ELR (cell line): ENCODE results near the gene SUSD1.
"Not testable (repeated sequence)": the region's sequence is repeated elsewhere in the genome, so short reads cannot be mapped to it uniquely, and the experiment has no call there.

Experiments
- DNase-seq: peaks from one replicate; pipeline ENCODE4 v3.0.0-alpha.2; 2015; ENCODE audit warnings: low read depth

The SUSD1 gene

DNA sequence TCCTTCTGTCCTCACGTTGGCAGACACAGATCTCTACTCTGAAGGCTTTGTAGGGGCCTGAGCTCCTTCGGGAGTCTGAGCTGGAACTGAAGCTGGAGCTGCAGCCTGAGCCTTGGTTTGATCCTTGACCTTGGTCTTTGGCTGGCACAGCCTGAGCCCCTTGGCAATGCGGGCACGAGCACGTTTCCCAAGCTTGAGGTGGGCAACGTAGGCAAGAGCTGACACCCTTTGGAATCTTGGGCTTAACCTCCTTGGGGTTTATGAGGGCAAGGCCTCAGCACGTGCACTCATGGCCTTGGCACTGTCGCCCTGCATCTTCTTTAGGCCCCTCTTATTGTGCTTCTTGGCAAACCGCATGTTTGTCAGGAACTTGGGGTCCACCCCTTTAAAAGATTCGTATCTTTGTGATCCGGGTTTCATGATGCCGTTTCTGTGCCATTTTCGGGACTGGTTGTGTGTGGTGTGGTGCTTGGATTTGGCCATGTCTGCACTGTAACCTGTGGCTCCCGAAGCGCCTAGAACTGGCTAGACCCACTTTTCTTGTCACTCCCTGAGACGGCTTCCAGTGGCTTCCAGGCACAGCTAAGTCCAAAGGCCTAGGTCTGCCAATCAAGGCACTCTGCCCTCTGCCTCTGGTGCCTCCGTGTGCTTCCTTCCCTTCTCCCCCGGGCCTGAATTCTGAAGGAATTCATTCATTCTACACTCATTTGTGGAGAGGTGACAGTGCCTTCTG, 1.4 kb downstream of the SUSD1 start:
- DNase-seq: no peak

DNA sequence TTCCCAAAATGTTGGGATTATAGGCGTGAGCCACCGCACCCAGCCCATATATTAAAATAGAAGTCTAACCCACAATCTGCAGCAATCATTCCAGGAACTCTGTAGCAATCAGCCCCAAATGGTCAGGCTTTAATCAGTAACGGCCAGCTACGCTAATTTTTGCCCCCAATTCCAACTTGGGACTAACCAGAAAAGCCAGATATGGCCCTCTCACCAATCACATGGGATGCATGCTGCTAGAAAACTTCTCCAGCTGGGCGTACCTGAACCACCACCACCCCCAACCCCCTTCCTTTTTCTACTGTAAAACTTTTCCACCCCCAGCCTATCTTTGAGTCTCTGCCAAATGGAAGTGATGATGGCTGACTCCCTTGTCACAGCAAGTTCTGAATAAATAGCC, 4.1 kb downstream of the SUSD1 start:
- DNase-seq: no peak

DNA sequence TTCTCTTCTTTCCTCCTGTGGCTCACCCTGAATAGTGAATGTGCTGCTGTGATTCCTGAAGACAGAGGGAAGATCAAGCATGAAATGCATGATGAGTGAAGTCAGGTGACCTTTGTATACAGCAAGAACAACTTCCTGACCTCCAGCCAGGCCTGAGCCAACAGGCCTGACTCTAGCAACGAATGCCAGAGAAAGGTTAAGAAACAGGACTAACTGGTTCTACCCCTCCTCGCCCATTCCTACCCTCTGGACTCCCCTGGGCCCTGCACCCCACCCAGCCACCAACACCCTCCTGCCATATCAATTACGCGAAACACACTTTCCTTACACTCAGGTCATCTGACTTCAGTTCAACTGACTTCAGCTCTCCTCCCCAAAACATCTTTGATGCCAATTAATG, 4.9 kb downstream of the SUSD1 start:
- no peak for DNase-seq

DNA sequence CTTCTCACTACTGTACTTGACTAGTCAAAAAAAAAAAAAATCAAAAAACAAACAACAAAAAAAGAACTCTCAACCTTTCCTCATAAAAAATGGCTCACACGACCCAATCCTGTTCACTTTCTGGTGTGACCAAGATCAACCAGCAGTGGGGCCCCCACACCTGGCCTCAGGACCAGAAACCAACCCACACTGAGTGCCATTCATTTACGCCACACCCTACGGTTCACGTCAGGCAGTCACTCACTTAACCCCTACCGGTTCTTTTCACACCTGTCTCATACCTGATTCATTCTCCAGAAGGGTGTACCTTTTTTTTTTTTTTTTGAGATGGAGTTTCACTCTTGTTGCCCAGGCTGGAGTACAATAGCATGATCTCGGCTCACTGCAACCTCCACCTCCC, 5.7 kb downstream of the SUSD1 start:
- DNase-seq: no peak

DNA sequence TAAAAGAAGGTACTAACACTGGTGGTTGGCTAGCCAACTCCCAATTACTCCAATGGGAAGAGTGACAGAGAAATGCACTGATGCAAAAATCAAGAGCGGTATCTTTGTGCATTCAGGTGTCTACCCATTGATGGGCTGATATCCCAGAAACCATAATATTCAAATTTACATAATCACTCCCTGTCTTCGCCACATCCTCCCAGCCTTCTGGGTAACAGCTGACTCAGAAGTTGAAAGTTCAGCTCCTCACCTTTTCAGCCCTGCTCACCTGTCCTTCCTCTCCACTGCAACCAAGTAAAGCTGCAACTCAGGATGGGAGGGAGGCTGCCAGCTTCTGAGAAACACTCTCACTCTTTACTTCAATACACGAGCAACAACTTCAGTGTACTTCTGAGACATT, 6.9 kb downstream of the SUSD1 start:
- DNase-seq: no peak

- peak; percentile 67 for DNase-seq
Observed at GRCh38 chr9:112166176-112167140, 8.6 kb downstream of the SUSD1 start.

- DNase-seq: no peak
Observed at GRCh38 chr9:112162621-112163413, 12.3 kb downstream of the SUSD1 start.

GRCh38 chr9:112159781-112160180, 15.3 kb downstream of the SUSD1 start:
- no peak for DNase-seq

- DNase-seq: no peak
Observed at GRCh38 chr9:112158656-112159367, 16.3 kb downstream of the SUSD1 start.

DNA sequence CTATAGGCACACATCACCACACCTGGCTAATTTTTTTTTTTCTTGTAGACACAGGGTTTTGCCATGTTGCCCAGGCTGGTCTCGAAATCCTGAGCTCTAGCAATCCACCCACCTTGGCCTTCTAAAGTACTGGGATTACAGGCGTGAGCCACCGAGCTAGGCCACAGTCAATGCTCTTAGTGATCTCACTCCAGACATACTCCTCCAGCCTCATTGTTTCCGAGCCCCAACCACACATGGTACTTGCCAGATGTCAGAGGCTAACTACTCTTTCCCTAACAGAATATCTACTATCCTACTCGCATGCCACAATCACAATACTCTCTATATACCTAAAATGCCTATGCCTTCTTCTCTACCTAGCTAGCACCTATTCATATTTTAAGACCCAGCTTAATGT, 17.1 kb downstream of the SUSD1 start:
- DNase-seq: no peak

DNA sequence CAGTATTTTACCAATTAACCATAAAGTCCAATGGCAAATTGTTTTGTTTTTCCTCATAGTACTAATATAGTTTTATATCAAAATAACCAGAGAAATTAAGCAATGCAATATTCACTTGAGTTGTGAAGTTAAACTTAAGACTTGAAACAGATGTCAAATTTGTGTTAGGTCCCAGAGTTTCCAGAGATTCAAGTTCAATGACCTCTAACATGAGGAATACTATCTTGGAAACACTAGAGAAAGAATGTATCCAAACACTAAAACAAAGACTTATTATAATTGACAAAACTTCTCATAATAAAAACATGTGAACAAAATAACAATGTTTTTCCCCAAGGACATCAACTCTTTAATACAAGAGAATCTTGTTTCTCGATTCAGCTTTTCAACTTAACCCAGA, 18.0 kb downstream of the SUSD1 start:
- no peak for DNase-seq

DNA sequence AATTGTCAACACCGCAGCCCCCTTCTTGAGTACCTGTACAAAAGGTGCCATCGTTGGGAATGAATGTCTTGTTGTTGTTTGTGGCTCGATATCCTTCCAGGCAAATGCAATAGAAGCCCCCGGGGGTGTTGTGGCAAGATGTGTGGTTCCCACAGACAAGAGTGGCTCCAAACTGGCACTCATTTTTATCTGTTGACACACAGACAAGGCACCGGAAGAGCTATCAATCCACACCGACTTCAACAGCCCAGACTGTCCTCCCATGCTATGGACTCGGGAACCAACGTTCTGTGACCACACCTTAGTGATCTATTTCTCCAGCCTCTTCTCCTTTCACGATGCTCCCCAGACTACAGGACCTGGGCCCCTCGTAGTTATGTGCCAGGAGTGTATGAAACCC, 25.9 kb downstream of the SUSD1 start:
- DNase-seq: no peak

GRCh38 chr9:112145886-112146285, 29.2 kb downstream of the SUSD1 start:
- DNase-seq: peak; percentile 55

DNA sequence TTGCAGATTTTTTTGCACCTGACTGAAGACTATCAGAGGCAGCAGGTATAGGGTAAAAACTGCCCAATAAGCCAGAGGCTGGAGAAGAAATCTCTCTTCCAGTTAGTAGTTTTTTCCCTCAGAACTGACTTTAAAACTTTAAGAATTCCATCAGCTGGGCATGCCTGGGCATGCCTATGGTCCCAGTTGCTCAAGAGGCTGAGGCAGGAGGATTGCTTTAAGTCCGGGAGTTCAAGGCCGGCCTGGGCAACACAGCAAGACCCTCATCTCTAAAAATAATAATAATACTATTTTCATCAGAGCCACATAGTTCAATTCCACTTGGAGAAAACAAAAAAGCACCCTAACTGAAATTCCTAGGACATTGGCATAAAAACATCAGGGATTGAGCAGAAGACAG, 30.3 kb downstream of the SUSD1 start:
- DNase-seq: no peak

- DNase-seq: no peak
Observed at GRCh38 chr9:112142420-112142819, 32.7 kb downstream of the SUSD1 start.

GRCh38 chr9:112140936-112141335, 34.2 kb downstream of the SUSD1 start:
- DNase-seq: peak; percentile 72

DNA sequence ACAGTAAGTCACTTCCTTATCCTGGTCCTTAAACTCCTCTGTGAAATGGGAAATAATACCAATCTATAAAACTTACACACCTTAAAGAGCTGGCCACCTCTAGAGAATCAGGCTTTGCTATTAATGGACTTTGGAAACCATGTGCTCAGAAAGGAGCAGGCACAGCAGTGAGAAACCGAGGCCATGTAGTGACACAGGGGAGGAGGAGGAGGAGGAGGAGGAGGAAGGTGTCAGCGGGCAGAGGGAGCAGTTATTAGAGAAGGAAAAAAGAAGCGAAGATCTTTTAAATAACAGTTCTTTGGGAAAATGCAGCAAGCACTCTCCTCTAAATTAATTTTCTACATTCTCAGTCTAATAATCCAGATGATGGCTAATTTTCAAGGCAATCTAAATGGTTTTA, 38.0 kb downstream of the SUSD1 start:
- DNase-seq: no peak

- DNase-seq: no peak
Observed at GRCh38 chr9:112135706-112136105, 39.4 kb downstream of the SUSD1 start.

GRCh38 chr9:112133806-112134205, 41.3 kb downstream of the SUSD1 start:
- not testable (repeated sequence) for DNase-seq

GRCh38 chr9:112132356-112132755, 42.7 kb downstream of the SUSD1 start:
- peak; percentile 23 for DNase-seq

- DNase-seq: no peak
Observed at GRCh38 chr9:112130997-112131396, 44.1 kb downstream of the SUSD1 start.

GRCh38 chr9:112130347-112130746, 44.8 kb downstream of the SUSD1 start:
- no peak for DNase-seq
